Measurements from ENCODE around the gene HECTD4. TPM values are rescaled to one million over a fixed set of nuclear protein-coding genes. Genes with fewer than 3 reads are reported as not detected.

Gene HECTD4
- total RNA-seq, 1 experiment from 2014 or later, result 37.4 TPM

GRCh38 chr12:112333019-112333418 lies 49.2 kb downstream of the HECTD4 start:
- Histone ChIP-seq H4K20me1 (ENCODE audit: insufficient read depth) (no peaks in the 10 kb centered on the region), H3K4me3 (no peak overlapping the region), H3K36me3 (ENCODE audit: low read depth) (0 out of 2 replicates have a peak, but pooled peaks cover 3% of the 10 kb centered on the region), H2AFZ (no peak overlapping the region), H3K4me2 (no peak overlapping the region), H3K79me2 (ENCODE audit: low read depth) (0 out of 2 replicates have a peak, but pooled peaks cover 9% of the 10 kb centered on the region), H3F3A (ENCODE audit: insufficient read depth, low read depth) (no peaks in the 10 kb centered on the region), H3K9me3 (ENCODE audit: insufficient read depth, low read depth) (no peaks in the 10 kb centered on the region), H3K4me1 (replicated peaks; ENCODE audit: insufficient read depth) (no peaks in the 10 kb centered on the region), H3K9me2 (ENCODE audit: insufficient read depth) (no peaks in the 10 kb centered on the region), H3K27me3 (ENCODE audit: insufficient read depth, low read depth) (no peaks in the 10 kb centered on the region), H3K27ac (no peak overlapping the region)
- BruUV-seq (replicated peaks), result no TSS peak
- intact Hi-C loops (cut with micrococcal nuclease; ENCODE audit: unreplicated experiment), result no loop called here
- no peak for TF ChIP-seq EZH2 (IDR thresholded peaks at IDR 0.05; ENCODE audit: low read depth)
- TF ChIP-seq CTCF (conservative IDR thresholded peaks at IDR 0.05), result no peak
- DNase-seq, result no peak
- POLR2A ChIA-PET (ENCODE audit: unreplicated experiment), result no interaction called here
- CTCF ChIA-PET, result no interaction called here

DNA sequence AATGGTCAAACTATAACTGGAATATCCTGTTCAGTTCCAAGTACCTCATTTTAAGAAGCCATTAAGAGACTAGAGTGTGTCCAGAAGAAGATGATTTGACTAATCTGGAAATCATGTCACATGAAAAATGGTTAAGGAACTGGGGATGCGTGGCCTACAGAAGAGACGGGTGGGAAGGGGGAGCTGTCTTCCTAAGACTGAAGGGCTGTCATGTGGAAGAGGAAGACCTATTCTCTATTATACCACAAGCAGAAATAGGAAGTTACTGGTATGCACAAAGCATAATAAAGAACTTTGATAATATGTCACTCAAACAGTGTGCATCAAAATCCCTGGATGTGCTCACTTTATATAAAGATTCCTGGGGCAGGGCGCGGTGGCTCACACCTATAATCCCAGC lies 50.3 kb downstream of the HECTD4 start:
- no peaks in the 10 kb centered on the region for H3K36me3 ChIP-seq (ENCODE audit: low read depth)
- no TSS peak for BruUV-seq (replicated peaks)
- H3K4me3 ChIP-seq, result no peak overlapping the region
- H2AFZ ChIP-seq, result no peak overlapping the region
- no peak overlapping the region for H3K27ac ChIP-seq
- ChIA-PET POLR2A (ENCODE audit: unreplicated experiment) (no interaction called here), CTCF (no interaction called here)
- TF ChIP-seq EZH2 (IDR thresholded peaks at IDR 0.05; ENCODE audit: low read depth) (no peak), CTCF (conservative IDR thresholded peaks at IDR 0.05) (no peak)
- H3K79me2 ChIP-seq (ENCODE audit: low read depth), result 0 out of 2 replicates have a peak, but pooled peaks cover 9% of the 10 kb centered on the region
- no peaks in the 10 kb centered on the region for H4K20me1 ChIP-seq (ENCODE audit: insufficient read depth)
- H3K4me2 ChIP-seq, result no peak overlapping the region
- no peaks in the 10 kb centered on the region for H3K27me3 ChIP-seq (ENCODE audit: insufficient read depth, low read depth)
- no peaks in the 10 kb centered on the region for H3F3A ChIP-seq (ENCODE audit: insufficient read depth, low read depth)
- H3K4me1 ChIP-seq (replicated peaks; ENCODE audit: insufficient read depth), result no peaks in the 10 kb centered on the region
- H3K9me3 ChIP-seq (ENCODE audit: insufficient read depth, low read depth), result no peaks in the 10 kb centered on the region
- DNase-seq, result no peak
- H3K9me2 ChIP-seq (ENCODE audit: insufficient read depth), result no peaks in the 10 kb centered on the region
- intact Hi-C loops (cut with micrococcal nuclease; ENCODE audit: unreplicated experiment), result no loop called here

GRCh38 chr12:112330706-112331105 lies 51.5 kb downstream of the HECTD4 start:
- CTCF ChIA-PET, result no interaction called here
- Histone ChIP-seq H3K36me3 (ENCODE audit: low read depth) (no peaks in the 10 kb centered on the region), H3F3A (ENCODE audit: insufficient read depth, low read depth) (no peaks in the 10 kb centered on the region), H2AFZ (no peak overlapping the region), H3K79me2 (ENCODE audit: low read depth) (0 out of 2 replicates have a peak, but pooled peaks cover 9% of the 10 kb centered on the region), H3K4me3 (no peak overlapping the region), H4K20me1 (ENCODE audit: insufficient read depth) (no peaks in the 10 kb centered on the region), H3K27ac (no peak overlapping the region), H3K27me3 (ENCODE audit: insufficient read depth, low read depth) (no peaks in the 10 kb centered on the region), H3K9me2 (ENCODE audit: insufficient read depth) (no peaks in the 10 kb centered on the region), H3K9me3 (ENCODE audit: insufficient read depth, low read depth) (no peaks in the 10 kb centered on the region), H3K4me1 (replicated peaks; ENCODE audit: insufficient read depth) (no peaks in the 10 kb centered on the region), H3K4me2 (no peak overlapping the region)
- intact Hi-C loops (cut with micrococcal nuclease; ENCODE audit: unreplicated experiment), result no loop called here
- TF ChIP-seq EZH2 (IDR thresholded peaks at IDR 0.05; ENCODE audit: low read depth), result no peak
- no peak for TF ChIP-seq CTCF (conservative IDR thresholded peaks at IDR 0.05)
- POLR2A ChIA-PET (ENCODE audit: unreplicated experiment), result no interaction called here
- DNase-seq, result no peak
- no TSS peak for BruUV-seq (replicated peaks)

All from PC-9 (cell line).